HCT116 (cell line): ENCODE results near the gene CMC2. TPM values are rescaled to one million over a fixed set of nuclear protein-coding genes. Genes with fewer than 3 reads are reported as not detected.

Experiments used
- ATAC-seq: fragments of 200-7000 bp; cut with Tn5 transposase; 2 replicates; pipeline ENCODE4 v1.9.1; 2020; ENCODE audit warnings: mild to moderate bottlenecking, moderate library complexity
- BruUV-seq: library from RNA; stranded (reverse); fragments of 400-500 nt; replicated peaks from 2 replicates; lab custom pipeline; 2021; lab: Mats Ljungman, UMichigan
- CTCF ChIA-PET: fragments of 300-600 bp; sonication (Branson Sonifier 250); formaldehyde crosslinking; loops from one replicate; lab custom pipeline; 2021; ENCODE audit warnings: antibody characterized with exemption; lab: Charles Lee
- POLR2A ChIA-PET: fragments of 300-600, 350-600 bp; sonication (Branson Sonifier 250); formaldehyde crosslinking; loops from one replicate; lab custom pipeline; 2021; ENCODE audit warnings: antibody characterized with exemption; lab: Charles Lee
- RAD21 ChIA-PET, 2 experiments: fragments of 300-600 bp; sonication (Branson Sonifier 250); formaldehyde crosslinking; loops; one replicate each; lab custom pipeline; 2023; ENCODE audit warnings: low total read pairs in 2 of 2; ENCODE audit not compliant: uncharacterized antibody in 2 of 2, unreplicated experiment in 2 of 2, low non-redundant PET in 1 of 2; lab: Charles Lee
- DNase-seq: peaks from one replicate; pipeline ENCODE4 v3.0.0-alpha.2; 2010; ENCODE audit warnings: low read depth, low spot score
- H2AFZ ChIP-seq: fragments of 200-600 bp; shearing (Covaris generic), sonication (generic); 2 replicates; pipeline ENCODE4 v1.6.1; 2017; ENCODE audit warnings: low read depth, mixed run types, mixed read lengths, antibody characterized with exemption, low read length; ENCODE audit not compliant: poor library complexity, severe bottlenecking
- H3K27ac ChIP-seq: 2 replicates; pipeline ENCODE4 v1.5.1; 2012; ENCODE audit warnings: low read depth, low read length
- H3K27me3 ChIP-seq: fragments of 200-600 bp; sonication (generic); 2 replicates; pipeline ENCODE4 v1.6.1; 2016; ENCODE audit warnings: mixed run types, low read length, mixed read lengths; ENCODE audit not compliant: insufficient read depth
- H3K36me3 ChIP-seq, 2 experiments: fragments of 200-500 bp in 1 of 2; fragments of 200-600 bp in 1 of 2; sonication (Bioruptor generic) in 1 of 2; sonication (generic) in 1 of 2; 2 replicates each; pipeline versions ENCODE4 v1.5.1 to v1.6.1; 2014 to 2016; ENCODE audit warnings: low read length in 2 of 2, inconsistent platforms in 1 of 2, mixed read lengths in 1 of 2, mixed run types in 1 of 2; ENCODE audit not compliant: insufficient read depth in 2 of 2, control insufficient read depth in 1 of 2
- H3K4me1 ChIP-seq, 2 experiments: fragments of 200-600 bp in 1 of 2; sonication (generic) in 1 of 2; 2 replicates each; pipeline versions ENCODE4 v1.5.1 to v1.6.1; 2012 to 2017; ENCODE audit warnings: low read length in 2 of 2, inconsistent platforms in 1 of 2, mild to moderate bottlenecking in 1 of 2, mixed read lengths in 1 of 2, mixed run types in 1 of 2, moderate library complexity in 1 of 2; ENCODE audit not compliant: insufficient read depth in 2 of 2, control insufficient read depth in 1 of 2
- H3K4me2 ChIP-seq: fragments of 200-600 bp; sonication (generic); 2 replicates; pipeline ENCODE4 v1.6.1; 2017; ENCODE audit warnings: mixed run types, low read length, mixed read lengths
- H3K4me3 ChIP-seq, 2 experiments: fragments of 200-600 bp in 1 of 2; sonication (generic) in 1 of 2; replicated peaks in 1 of 2; 2 replicates each; pipeline ENCODE4 v1.5.1; 2011 to 2016; ENCODE audit warnings: low read length in 2 of 2, control low read depth in 1 of 2, low read depth in 1 of 2, mild to moderate bottlenecking in 1 of 2, mixed read lengths in 1 of 2, mixed run types in 1 of 2
- H3K79me2 ChIP-seq: fragments of 200-600 bp; sonication (generic); 2 replicates; pipeline ENCODE4 v1.6.1; 2017; ENCODE audit warnings: mild to moderate bottlenecking, mixed run types, low read length, moderate library complexity, mixed read lengths; ENCODE audit not compliant: insufficient read depth
- H3K9ac ChIP-seq: fragments of 200-600 bp; sonication (generic); 2 replicates; pipeline ENCODE4 v1.6.1; 2016; ENCODE audit warnings: low read length, mixed read lengths
- H3K9me2 ChIP-seq: fragments of 200-600 bp; sonication (generic), shearing (Covaris generic); 2 replicates; pipeline ENCODE4 v1.6.1; 2017; ENCODE audit warnings: mixed run types, mild to moderate bottlenecking, moderate library complexity; ENCODE audit not compliant: insufficient read depth
- H3K9me3 ChIP-seq, 2 experiments: fragments of 200-500 bp in 1 of 2; fragments of 200-600 bp in 1 of 2; sonication (Bioruptor generic) in 1 of 2; sonication (generic) in 1 of 2; 2 replicates each; pipeline ENCODE4 v1.6.1; 2014 to 2017; ENCODE audit warnings: low read length in 2 of 2, mixed read lengths in 2 of 2, inconsistent platforms in 1 of 2, low read depth in 1 of 2, mild to moderate bottlenecking in 1 of 2, mixed run types in 1 of 2, moderate library complexity in 1 of 2; ENCODE audit not compliant: control insufficient read depth in 1 of 2, insufficient read depth in 1 of 2
- H4K20me1 ChIP-seq: fragments of 200-600 bp; sonication (generic), shearing (Covaris generic); 2 replicates; pipeline ENCODE4 v1.6.1; 2017; ENCODE audit warnings: mixed run types, mild to moderate bottlenecking, moderate library complexity; ENCODE audit not compliant: insufficient read depth
- CBX3 ChIP-seq: IDR thresholded peaks from 2 replicates; pipeline ENCODE4 v1.6.1; 2012; ENCODE audit warnings: low read depth
- EGR1 ChIP-seq: IDR thresholded peaks from 2 replicates; pipeline ENCODE4 v1.6.1; 2012; ENCODE audit warnings: low read depth
- EZH2 ChIP-seq: fragments of 200-600 bp; sonication (generic); IDR thresholded peaks from 2 replicates; pipeline ENCODE4 v1.6.1; 2017; ENCODE audit warnings: antibody characterized with exemption, mixed run types
- EZH2phosphoT487 ChIP-seq: fragments of 200-600 bp; IDR thresholded peaks from 2 replicates; pipeline ENCODE4 v1.6.1; 2018; ENCODE audit warnings: antibody characterized with exemption, borderline replicate concordance
- JUND ChIP-seq: IDR thresholded peaks from 2 replicates; pipeline ENCODE4 v1.6.1; 2012
- POLR2A ChIP-seq: IDR thresholded peaks from 2 replicates; pipeline ENCODE4 v1.7.0; 2011; ENCODE audit warnings: borderline replicate concordance; ENCODE audit not compliant: insufficient read depth, insufficient read length; ENCODE audit errors: extremely low read depth
- POLR2AphosphoS5 ChIP-seq: IDR thresholded peaks from 2 replicates; pipeline ENCODE4 v1.6.1; 2011; ENCODE audit warnings: mild to moderate bottlenecking, low read depth, low read length, moderate library complexity
- RAD21 ChIP-seq: IDR thresholded peaks from 2 replicates; pipeline ENCODE4 v1.6.1; 2012; ENCODE audit warnings: low read depth, mild to moderate bottlenecking
- SIN3A ChIP-seq: IDR thresholded peaks from 2 replicates; pipeline ENCODE4 v1.6.1; 2012; ENCODE audit warnings: low read depth
- SP1 ChIP-seq: IDR thresholded peaks from 2 replicates; pipeline ENCODE4 v1.6.1; 2012; ENCODE audit warnings: low read depth
- SRF ChIP-seq: IDR thresholded peaks from 2 replicates; pipeline ENCODE4 v1.6.1; 2012; ENCODE audit warnings: low read depth
- TCF7L2 ChIP-seq: IDR thresholded peaks from 2 replicates; pipeline ENCODE4 v1.7.0; 2011; ENCODE audit warnings: borderline replicate concordance, inconsistent platforms; ENCODE audit not compliant: insufficient read depth, insufficient read length; ENCODE audit errors: extremely low read depth
- YY1 ChIP-seq: IDR thresholded peaks from 2 replicates; pipeline ENCODE4 v1.6.1; 2011; ENCODE audit warnings: low read length, low read depth, moderate library complexity, mild to moderate bottlenecking; ENCODE audit not compliant: insufficient replicate concordance; ENCODE audit errors: extremely low read depth
- ZFX ChIP-seq: fragments of 450-650 bp; IDR thresholded peaks from 2 replicates; pipeline ENCODE4 v1.6.1; 2017
- intact Hi-C: fragments of 100-400 bp; cut with micrococcal nuclease; formaldehyde crosslinking; loops from 2 replicates; pipeline ENCODE4 v1.10.0; 2022
- total RNA-seq: library from RNA; stranded (reverse); gene quantifications from one replicate; pipeline ENCODE4 v1.2.1, GENCODE V29; 2021; ENCODE audit not compliant: unreplicated experiment
- TF ChIP-seq, protein P1 (sequence below): IDR thresholded peaks from 2 replicates; pipeline ENCODE4 v1.6.1; 2011; ENCODE audit warnings: mild to moderate bottlenecking, low read length, moderate library complexity; ENCODE audit not compliant: insufficient replicate concordance; ENCODE audit errors: extremely low read depth
- TF ChIP-seq, protein P2 (sequence below): IDR thresholded peaks from 2 replicates; pipeline ENCODE4 v1.6.1; 2012

CMC2 gene
- total RNA-seq, 1 experiment from 2014 or later: 119 TPM

DNA sequence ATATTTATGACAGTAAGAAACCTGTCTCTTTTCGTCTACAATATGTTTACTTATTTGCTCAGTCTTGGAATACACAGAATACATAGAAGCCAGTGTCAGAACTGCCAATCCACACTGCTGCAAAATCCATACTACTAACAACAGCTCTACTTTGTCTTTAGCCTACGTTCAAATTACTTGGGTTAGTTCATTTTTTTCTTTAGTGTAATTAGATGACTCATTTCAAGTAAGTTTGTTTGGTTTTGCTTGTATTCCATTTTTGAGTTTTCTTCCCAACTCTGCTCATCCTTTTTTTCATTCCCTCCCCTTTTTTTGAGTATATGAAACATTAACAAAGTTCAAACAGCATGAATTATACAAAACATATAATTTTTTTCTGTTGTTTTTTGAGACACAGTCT lies 16.9 kb downstream of the CMC2 start:
- Histone ChIP-seq H3K9me3 (no peaks in the 10 kb centered on the region), H3K27me3 (no peaks in the 10 kb centered on the region), H3K36me3 (no peaks in the 10 kb centered on the region; a peak in 1 of 4 replicates), H3K79me2 (peaks cover 94% of the 10 kb centered on the region), H3K4me3 (no peak overlapping the region), H2AFZ (no peak overlapping the region), H3K27ac (no peak overlapping the region), H3K9me2 (no peaks in the 10 kb centered on the region), H4K20me1 (0 out of 2 replicates have a peak, but pooled peaks cover under 1% of the 10 kb centered on the region), H3K4me1 (peaks cover 3 to 13% of the 10 kb centered on the region in 2 experiments; a peak in 3 of 4 replicates), H3K4me2 (no peak overlapping the region), H3K9ac (no peak overlapping the region)
- CTCF ChIA-PET: interaction anchor here (0.7 kb wide), 1 partner anchor 9 kb away, joined by 3 read pairs; no protein-coding TSS in a partner anchor
- RAD21 ChIA-PET: no interaction called here
- TF ChIP-seq SRF: no peak
- TF ChIP-seq, protein P1, sequence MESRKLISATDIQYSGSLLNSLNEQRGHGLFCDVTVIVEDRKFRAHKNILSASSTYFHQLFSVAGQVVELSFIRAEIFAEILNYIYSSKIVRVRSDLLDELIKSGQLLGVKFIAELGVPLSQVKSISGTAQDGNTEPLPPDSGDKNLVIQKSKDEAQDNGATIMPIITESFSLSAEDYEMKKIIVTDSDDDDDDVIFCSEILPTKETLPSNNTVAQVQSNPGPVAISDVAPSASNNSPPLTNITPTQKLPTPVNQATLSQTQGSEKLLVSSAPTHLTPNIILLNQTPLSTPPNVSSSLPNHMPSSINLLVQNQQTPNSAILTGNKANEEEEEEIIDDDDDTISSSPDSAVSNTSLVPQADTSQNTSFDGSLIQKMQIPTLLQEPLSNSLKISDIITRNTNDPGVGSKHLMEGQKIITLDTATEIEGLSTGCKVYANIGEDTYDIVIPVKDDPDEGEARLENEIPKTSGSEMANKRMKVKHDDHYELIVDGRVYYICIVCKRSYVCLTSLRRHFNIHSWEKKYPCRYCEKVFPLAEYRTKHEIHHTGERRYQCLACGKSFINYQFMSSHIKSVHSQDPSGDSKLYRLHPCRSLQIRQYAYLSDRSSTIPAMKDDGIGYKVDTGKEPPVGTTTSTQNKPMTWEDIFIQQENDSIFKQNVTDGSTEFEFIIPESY: no peak
- TF ChIP-seq, protein P2, sequence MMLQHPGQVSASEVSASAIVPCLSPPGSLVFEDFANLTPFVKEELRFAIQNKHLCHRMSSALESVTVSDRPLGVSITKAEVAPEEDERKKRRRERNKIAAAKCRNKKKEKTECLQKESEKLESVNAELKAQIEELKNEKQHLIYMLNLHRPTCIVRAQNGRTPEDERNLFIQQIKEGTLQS: no peak
- TF ChIP-seq EZH2phosphoT487: no peak
- no peak for TF ChIP-seq POLR2A
- TF ChIP-seq RAD21: no peak
- no peak for TF ChIP-seq POLR2AphosphoS5
- no peak for TF ChIP-seq ZFX
- TF ChIP-seq TCF7L2: no peak
- no peak for TF ChIP-seq YY1
- TF ChIP-seq JUND: no peak
- TF ChIP-seq EGR1: no peak
- TF ChIP-seq EZH2: no peak
- TF ChIP-seq SP1: no peak
- no peak for TF ChIP-seq CBX3
- TF ChIP-seq SIN3A: no peak
- DNase-seq: no peak
- intact Hi-C loops: no loop called here
- ATAC-seq: no peak
- POLR2A ChIA-PET: no interaction called here
- BruUV-seq: no TSS peak
